NK-92 (cell line): ENCODE results near the gene DMKN.

Experiments
- DNase-seq: peaks from one replicate; lab custom pipeline; 2025; ENCODE audit not compliant: unreplicated experiment; lab: John Stamatoyannopoulos, UW

The DMKN gene

GRCh38 chr19:35513628-35514281, at the start of gene DMKN:
TSS of gene DMKN (minus strand) at chr19:35513649. CDS start at chr19:35513475, 174 bp downstream.
- no peak for DNase-seq

- DNase-seq, result no peak
These were observed 49.3 kb upstream of the DMKN start for GRCh38 chr19:35562776-35563175.

DNA sequence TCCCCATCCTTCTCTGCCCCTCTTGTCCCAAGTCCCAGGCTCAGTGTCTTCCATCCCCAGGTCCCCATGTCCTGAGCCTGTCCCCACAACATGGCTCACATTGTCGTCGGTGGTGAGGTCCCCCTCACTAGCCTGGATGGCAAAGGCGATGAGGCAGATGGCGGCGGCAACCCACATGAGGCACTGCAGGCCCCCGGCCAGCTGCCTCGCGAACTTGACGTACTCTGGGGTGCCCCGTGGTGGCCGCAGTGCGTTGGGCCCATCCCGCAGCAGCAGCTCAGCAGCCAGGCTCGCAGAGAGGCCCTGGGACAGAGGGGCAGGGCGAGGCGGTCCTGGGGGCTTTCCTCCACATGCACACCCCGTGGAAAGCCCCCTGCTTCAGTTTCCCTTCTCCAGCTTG, 48.9 kb upstream of the DMKN start:
- no peak for DNase-seq

GRCh38 chr19:35561436-35561835, 48.0 kb upstream of the DMKN start:
- DNase-seq, result no peak

DNA sequence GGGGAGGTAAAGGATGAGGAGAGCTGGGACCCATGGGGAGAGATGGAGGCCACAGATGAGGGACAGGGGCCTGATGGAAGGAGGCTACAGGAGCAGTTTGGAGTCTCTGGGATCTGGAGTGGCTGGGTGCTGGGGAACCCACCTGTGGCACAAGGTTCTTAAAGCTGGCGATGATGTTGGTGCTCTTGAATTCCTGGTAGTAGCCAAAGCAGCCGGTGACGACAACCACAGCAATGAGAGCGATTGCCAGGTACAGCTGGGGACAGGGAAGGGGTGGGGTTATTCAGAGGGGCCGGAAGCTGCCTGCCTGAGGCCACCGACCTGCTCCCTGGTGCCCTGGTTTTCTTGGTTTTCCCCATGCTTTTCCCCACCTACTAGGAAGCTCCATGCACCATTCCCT, 47.2 kb upstream of the DMKN start:
- no peak for DNase-seq

DNA sequence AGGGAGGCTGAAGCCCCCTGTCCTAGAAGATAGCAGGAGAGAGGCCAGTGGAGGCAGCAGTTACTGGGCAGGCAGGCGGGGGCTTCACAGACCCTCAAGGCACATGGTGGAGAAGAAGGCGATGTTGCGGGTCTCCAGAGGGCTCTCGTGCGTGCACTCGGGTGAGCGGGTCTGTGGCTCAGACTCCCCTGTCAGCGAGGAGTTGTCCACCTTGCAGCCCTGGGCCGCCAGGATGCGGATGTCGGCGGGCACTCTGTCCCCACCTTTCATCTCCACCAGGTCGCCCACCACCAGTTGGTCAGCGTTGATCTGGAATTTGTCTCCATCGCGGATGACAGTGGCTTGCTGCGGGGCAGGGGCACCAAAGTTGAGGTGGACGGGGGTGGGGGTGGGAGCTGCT, 46.8 kb upstream of the DMKN start:
- no peak for DNase-seq

DNA sequence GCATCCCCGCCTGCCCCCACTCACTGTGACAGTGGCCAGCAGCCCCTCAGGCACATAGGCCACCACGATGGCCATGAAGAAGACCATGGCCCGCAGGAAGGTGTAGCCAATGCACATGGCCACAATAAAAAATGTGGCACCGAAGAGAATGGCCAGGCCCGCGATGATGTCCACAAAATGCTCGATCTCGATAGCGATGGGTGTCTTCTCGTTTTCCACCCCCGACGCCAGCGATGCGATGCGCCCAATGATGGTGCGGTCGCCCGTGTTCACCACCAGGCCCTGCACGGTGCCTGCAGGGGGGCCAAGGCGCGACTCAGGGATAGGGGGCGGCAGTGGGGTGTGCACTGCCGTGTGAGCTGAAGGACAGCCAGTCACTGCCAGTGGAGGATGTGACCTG, 46.3 kb upstream of the DMKN start:
- DNase-seq, result no peak

DNA sequence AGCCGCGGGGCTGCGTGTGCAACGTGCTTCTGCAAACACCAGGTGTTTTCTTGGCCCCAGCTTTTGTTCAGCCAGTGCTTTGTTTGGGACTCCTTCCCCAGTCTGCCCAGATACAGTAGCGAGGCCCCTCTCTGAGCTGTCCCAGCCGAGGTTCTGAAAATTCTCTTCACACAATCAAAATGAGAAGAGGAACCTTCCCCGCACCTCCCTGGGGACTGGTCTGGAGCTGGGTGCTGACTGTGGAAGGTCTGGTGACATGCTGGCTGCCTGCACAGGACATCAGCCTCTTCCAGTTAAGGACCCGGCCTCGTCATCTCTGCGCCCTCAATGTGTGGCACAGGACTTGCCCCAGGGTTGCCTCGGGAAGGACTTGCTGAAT, 45.8 kb upstream of the DMKN start:
- no peak for DNase-seq

- DNase-seq, result no peak
These were observed 45.2 kb upstream of the DMKN start for GRCh38 chr19:35558400-35559280.

DNA sequence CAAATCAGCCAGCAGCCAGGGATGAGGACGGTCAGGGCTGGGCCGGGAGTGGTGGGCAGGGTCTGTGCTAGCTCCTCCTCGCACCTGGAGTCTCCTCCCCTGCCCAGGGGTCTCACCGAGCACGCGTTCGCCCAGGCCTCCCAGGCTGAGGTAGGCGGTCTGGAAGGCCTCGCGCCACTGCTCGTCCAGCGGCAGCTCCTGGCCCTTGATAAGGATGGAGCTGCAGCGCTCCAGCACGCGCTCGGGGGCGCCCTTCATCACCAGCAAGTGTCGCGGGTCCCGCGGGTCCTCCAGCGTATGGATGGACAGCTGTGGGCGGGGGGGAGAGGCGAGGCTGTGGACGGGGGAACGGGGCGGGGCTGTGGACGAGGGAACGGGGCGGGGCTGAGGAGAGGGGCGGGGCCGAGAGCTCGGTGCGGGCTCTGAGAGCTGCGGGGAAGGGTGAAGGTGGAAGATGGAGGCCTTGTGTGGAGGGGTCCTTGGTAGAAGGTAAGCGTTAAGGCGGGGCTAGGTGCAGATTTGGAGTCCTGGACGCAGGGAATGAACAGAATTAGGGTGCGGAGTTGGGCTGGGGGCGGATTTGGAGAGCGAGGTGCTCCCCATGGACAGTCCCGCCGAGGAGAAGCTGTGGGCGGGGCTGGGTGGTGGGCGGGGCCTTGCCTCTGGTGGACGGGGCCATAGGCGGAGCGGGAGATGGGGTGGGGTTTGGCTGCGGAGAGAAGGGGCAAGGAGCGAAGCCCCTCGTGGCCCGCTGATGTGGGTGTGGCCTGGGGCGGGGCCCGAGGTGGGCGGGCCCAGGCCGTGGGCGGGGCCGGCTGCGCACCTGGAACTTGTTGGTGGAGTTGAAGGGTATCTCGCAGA, 44.3 kb upstream of the DMKN start:
- DNase-seq, result no peak

- no peak for DNase-seq
These were observed 43.5 kb upstream of the DMKN start for GRCh38 chr19:35556846-35557538.

GRCh38 chr19:35556025-35556590, 42.7 kb upstream of the DMKN start:
- no peak for DNase-seq

GRCh38 chr19:35555301-35556005, 42.0 kb upstream of the DMKN start:
- DNase-seq, result no peak

DNA sequence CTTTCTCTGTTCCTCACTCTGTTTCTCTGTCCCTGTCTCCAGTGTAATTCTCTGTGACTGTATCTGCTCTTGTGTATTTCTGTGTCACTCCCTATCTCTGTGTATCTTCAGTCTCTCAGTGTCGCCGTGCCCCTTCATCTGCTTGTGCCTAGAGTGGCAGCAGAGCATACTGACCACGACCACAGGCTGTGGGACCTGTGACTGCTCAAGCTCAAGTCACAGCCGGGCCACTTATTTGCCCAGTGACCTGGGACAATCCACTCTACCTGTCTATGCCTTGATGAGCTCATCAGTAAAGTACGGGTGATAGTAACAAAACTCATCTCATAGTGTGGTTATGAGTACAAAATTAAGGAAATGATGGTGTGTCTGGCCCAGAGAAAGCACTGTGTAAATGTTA, 40.6 kb upstream of the DMKN start:
- no peak for DNase-seq

GRCh38 chr19:35553385-35554000, 40.0 kb upstream of the DMKN start:
- no peak for DNase-seq

DNA sequence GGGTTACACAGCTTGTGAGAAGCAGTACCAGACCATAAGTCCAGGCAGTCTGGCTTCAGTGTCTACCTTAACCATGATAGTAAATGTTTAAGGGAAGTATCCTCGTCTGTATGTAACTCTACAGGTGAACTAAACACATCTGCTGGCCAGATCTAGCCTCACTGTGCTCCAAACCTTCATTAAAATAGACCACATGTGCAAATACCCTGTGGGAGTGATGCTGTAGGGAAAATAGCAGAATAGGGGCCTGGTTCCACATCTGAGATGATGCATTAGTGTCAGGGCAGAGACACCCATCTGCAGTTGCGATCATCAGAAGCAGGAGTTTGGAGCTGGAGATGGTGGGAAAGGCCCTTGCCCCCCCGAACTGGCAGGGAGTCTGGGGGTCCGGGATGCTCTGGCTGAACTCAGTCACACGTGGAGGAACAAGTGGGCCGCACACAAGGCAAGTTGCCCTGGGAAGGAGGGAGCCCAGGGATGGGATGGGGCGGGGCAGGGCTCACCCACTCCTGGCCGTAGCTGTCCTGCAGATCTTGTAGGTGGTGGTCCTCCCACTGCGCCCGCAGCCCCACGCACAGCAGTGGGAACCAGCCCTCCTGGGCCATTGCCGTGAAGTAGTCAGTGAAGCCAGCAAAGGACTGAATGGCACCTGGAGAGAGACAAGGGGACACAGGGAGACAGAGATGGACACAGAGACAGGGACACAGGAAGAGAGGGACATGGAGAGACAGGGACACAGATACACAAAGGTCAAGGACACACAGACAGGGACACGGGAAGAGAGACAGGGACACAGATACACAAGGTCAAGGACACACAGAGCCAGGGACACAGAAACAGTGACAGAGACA, 39.3 kb upstream of the DMKN start:
- DNase-seq, result no peak

DNA sequence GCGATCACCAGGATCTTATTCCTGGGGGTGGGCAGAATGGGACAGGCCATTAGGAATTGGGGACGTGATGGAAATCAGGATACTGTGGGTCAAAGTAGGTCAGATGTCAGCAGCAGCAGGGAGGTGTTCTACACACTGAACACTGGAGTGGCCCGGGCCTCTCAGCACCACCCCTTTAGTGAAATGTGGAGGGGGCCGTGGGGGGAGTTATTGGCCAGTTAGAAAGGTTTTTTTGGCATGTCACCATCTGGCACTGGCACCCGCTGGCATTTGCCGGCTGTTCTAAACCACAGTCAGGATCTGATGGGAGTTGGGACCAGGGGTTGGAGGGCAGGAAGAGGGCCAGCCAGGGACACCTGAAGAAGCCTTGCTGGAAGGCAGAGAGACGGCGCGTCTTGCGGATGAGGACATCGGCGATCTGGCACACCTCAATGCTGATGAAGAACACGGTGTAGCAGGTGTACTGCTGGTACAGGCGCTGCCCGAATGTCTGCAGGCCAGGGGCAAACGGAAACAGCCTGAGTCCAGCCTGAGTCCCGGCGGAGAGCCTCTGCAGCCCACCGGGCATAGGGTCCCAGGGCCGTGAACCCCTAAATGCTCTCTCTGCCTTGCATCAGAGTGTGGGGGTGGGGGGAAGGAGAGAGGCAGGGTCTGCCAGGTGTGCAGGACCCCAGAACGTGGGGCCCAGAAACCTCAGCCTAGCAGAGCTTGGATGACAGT, 37.8 kb upstream of the DMKN start:
- no peak for DNase-seq

GRCh38 chr19:35549879-35550523, 36.6 kb upstream of the DMKN start:
- no peak for DNase-seq
